GM12875 (cell line): ENCODE measurements around the gene PATL1.
A peak's percentile ranks its signal among the peaks of the same experiment; 100 is the strongest.

Experiments used
- H3K4me3 ChIP-seq: one replicate; pipeline ENCODE4 v1.5.1; 2011; ENCODE audit warnings: low read depth, low read length, control low read depth
- CTCF ChIP-seq: IDR thresholded peaks from 2 replicates; pipeline ENCODE4 v1.5.1; 2011; ENCODE audit warnings: low read depth, mild to moderate bottlenecking, control low read depth, inconsistent platforms, low read length, moderate library complexity, borderline replicate concordance; ENCODE audit not compliant: insufficient read depth

Gene PATL1

GRCh38 chr11:59671471-59671870 is 2.6 kb upstream of the PATL1 start:
- no peak for TF ChIP-seq CTCF
- no peak overlapping the region for H3K4me3 ChIP-seq

GRCh38 chr11:59669611-59670009 is 773 bp upstream of the PATL1 start:
- peak overlapping the region; percentile 64 for H3K4me3 ChIP-seq
- no peak for TF ChIP-seq CTCF

GRCh38 chr11:59668188-59668949 is 468 bp downstream of the PATL1 start:
- peak; percentile 13; the same call in 1 of the 2 replicates for TF ChIP-seq CTCF

GRCh38 chr11:59667812-59668187 is 1.0 kb downstream of the PATL1 start:
- no peak for TF ChIP-seq CTCF
- peak overlapping the region; percentile 69 for H3K4me3 ChIP-seq

More at GRCh38 chr11:59668188-59668949, 468 bp downstream of the PATL1 start:
- peak overlapping the region; percentile 69 for H3K4me3 ChIP-seq

- no peak for TF ChIP-seq CTCF
- H3K4me3 ChIP-seq, result no peak overlapping the region
These were observed 1.9 kb downstream of the PATL1 start for GRCh38 chr11:59666969-59667368.

GRCh38 chr11:59660621-59661020 is 8.2 kb downstream of the PATL1 start:
- no peak overlapping the region for H3K4me3 ChIP-seq

More at GRCh38 chr11:59660621-59661020, 8.2 kb downstream of the PATL1 start:
- no peak for TF ChIP-seq CTCF
